Choroid plexus epithelial cell (primary cell): ENCODE results near the gene GRIA4.
A peak's percentile ranks its signal among the peaks of the same experiment; 100 is the strongest.

Experiments
- DNase-seq: peaks from one replicate; pipeline ENCODE4 v3.0.0-alpha.2; 2010; ENCODE audit warnings: low read depth
- H3K4me3 ChIP-seq: 2 replicates; pipeline ENCODE4 v1.5.1; 2011; ENCODE audit warnings: low read depth, mild to moderate bottlenecking, control low read depth, low read length, moderate library complexity
- CTCF ChIP-seq: conservative IDR thresholded peaks from 2 replicates; pipeline ENCODE4 v1.5.1; 2011; ENCODE audit warnings: low read depth, mild to moderate bottlenecking, control low read depth, inconsistent platforms, low read length, moderate library complexity

Gene GRIA4

GRCh38 chr11:106021967-106022794 lies 412.3 kb downstream of the GRIA4 start, which contains the start of gene MSANTD4:
Gene MSANTD4 (minus strand): TSS chr11:106022240. CDS start chr11:106010917, 11,323 bp downstream.
- TF ChIP-seq CTCF = no peak
- peak within 1 kb of the TSS; percentile 93 for H3K4me3 ChIP-seq
- DNase-seq = peak; percentile 100

DNA sequence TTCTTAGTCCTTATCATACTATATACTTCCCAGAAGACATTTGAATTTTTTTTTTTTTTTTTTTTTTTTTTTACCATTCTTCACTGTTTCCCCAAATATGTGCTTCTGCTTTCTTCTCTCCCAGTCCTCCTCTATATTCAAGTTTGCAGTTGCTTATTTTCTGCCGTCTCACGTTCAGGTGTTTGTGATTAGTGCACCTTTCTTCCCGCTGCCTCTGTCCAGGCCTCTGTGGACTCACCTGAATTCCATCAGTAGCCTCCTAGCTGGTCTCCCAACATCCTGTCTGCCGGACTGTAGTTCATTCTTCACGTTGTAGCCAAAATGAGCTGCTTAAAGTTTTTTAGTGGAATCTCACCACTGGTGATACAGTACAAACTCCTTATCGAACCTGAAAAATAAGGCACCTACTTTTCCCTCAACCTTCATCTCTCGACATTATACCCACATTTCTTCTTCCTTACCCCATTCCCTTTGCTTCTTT lies 413.0 kb downstream of the GRIA4 start:
- no peak for TF ChIP-seq CTCF
- no peak for DNase-seq
- peak overlapping the region; percentile 70 for H3K4me3 ChIP-seq

- TF ChIP-seq CTCF = no peak
- no peak overlapping the region for H3K4me3 ChIP-seq
- no peak for DNase-seq
Measured at GRCh38 chr11:106030609-106031008, 420.7 kb downstream of the GRIA4 start.

- no peak for TF ChIP-seq CTCF
- DNase-seq = peak; percentile 22
- no peak overlapping the region for H3K4me3 ChIP-seq
Measured at GRCh38 chr11:106031202-106031810, 421.4 kb downstream of the GRIA4 start.
